PC-9 (cell line): ENCODE results near the gene AGBL2. TPM values are rescaled to one million over a fixed set of nuclear protein-coding genes. Genes with fewer than 3 reads are reported as not detected.
"Not testable (repeated sequence)": the region's sequence is repeated elsewhere in the genome, so short reads cannot be mapped to it uniquely, and the experiment has no call there.

Experiments used
- BruUV-seq: library from RNA; stranded (reverse); fragments of 400-500 nt; replicated peaks from 2 replicates; lab custom pipeline; 2021; lab: Mats Ljungman, UMichigan
- CTCF ChIA-PET: fragments of 300-600 bp; sonication (Branson Sonifier 250); formaldehyde crosslinking; loops from one replicate; lab custom pipeline; 2022; ENCODE audit warnings: antibody characterized with exemption; lab: Charles Lee
- POLR2A ChIA-PET: fragments of 300-600 bp; sonication (Branson Sonifier 250); formaldehyde crosslinking; loops from one replicate; lab custom pipeline; 2022; ENCODE audit warnings: antibody characterized with exemption; ENCODE audit not compliant: unreplicated experiment; lab: Charles Lee
- DNase-seq, 2 experiments: peaks; one replicate each; pipeline versions ENCODE4 v3.0.0 to v3.0.0-alpha.2; 2015 to 2022; ENCODE audit warnings: mixed read lengths in 1 of 2
- H2AFZ ChIP-seq: fragments of 200-600 bp; sonication (generic); 2 replicates; pipeline ENCODE4 v1.8.1; 2017; ENCODE audit warnings: antibody characterized with exemption
- H3F3A ChIP-seq: fragments of 200-600 bp; sonication (generic); 2 replicates; pipeline ENCODE4 v1.8.1; 2017; ENCODE audit warnings: antibody characterized with exemption, mild to moderate bottlenecking, low read depth; ENCODE audit not compliant: insufficient read depth
- H3K27ac ChIP-seq: fragments of 200-600 bp; sonication (generic); 2 replicates; pipeline ENCODE4 v1.6.1; 2016; ENCODE audit warnings: mixed run types
- H3K27me3 ChIP-seq: fragments of 200-600 bp; sonication (generic); 2 replicates; pipeline ENCODE4 v1.6.1; 2016; ENCODE audit warnings: low read depth, mixed run types; ENCODE audit not compliant: insufficient read depth
- H3K36me3 ChIP-seq: fragments of 200-600 bp; sonication (generic); 2 replicates; pipeline ENCODE4 v1.6.1; 2016; ENCODE audit warnings: low read depth, mixed run types
- H3K4me1 ChIP-seq: fragments of 200-600 bp; sonication (generic); replicated peaks from 2 replicates; pipeline ENCODE4 v1.6.1; 2016; ENCODE audit warnings: mixed run types; ENCODE audit not compliant: insufficient read depth
- H3K4me2 ChIP-seq: fragments of 200-600 bp; sonication (generic); 2 replicates; pipeline ENCODE4 v1.6.1; 2017; ENCODE audit warnings: mixed run types
- H3K4me3 ChIP-seq: fragments of 200-600 bp; sonication (generic); 2 replicates; pipeline ENCODE4 v1.6.1; 2016; ENCODE audit warnings: mixed run types
- H3K79me2 ChIP-seq: fragments of 200-600 bp; sonication (generic); 2 replicates; pipeline ENCODE4 v1.6.1; 2017; ENCODE audit warnings: low read depth, mixed run types
- H3K9me2 ChIP-seq: fragments of 200-600 bp; sonication (generic); 2 replicates; pipeline ENCODE4 v1.8.1; 2017; ENCODE audit warnings: mild to moderate bottlenecking; ENCODE audit not compliant: insufficient read depth
- H3K9me3 ChIP-seq: fragments of 200-600 bp; sonication (generic); 2 replicates; pipeline ENCODE4 v1.8.1; 2016; ENCODE audit warnings: low read depth; ENCODE audit not compliant: insufficient read depth
- H4K20me1 ChIP-seq: fragments of 200-600 bp; sonication (generic); 2 replicates; pipeline ENCODE4 v1.8.1; 2017; ENCODE audit not compliant: insufficient read depth
- EZH2 ChIP-seq: fragments of 200-600 bp; sonication (generic); IDR thresholded peaks from 2 replicates; pipeline ENCODE4 v1.8.0; 2017; ENCODE audit warnings: antibody characterized with exemption, low read depth
- intact Hi-C: fragments of 100-400 bp; cut with micrococcal nuclease; formaldehyde crosslinking; loops from one replicate; pipeline ENCODE4 v1.10.0; 2022; ENCODE audit not compliant: unreplicated experiment
- total RNA-seq: library from RNA; stranded (reverse); gene quantifications from 2 replicates; pipeline ENCODE4 v1.2.3, GENCODE V29; 2021
- TF ChIP-seq, protein P1 (sequence below): fragments of 200-600 bp; sonication (generic); conservative IDR thresholded peaks from 2 replicates; pipeline ENCODE4 v1.6.1; 2017; ENCODE audit warnings: mixed run types, antibody characterized with exemption, mild to moderate bottlenecking, moderate library complexity

The AGBL2 gene
- total RNA-seq, 1 experiment from 2014 or later: 13.1 TPM

DNA sequence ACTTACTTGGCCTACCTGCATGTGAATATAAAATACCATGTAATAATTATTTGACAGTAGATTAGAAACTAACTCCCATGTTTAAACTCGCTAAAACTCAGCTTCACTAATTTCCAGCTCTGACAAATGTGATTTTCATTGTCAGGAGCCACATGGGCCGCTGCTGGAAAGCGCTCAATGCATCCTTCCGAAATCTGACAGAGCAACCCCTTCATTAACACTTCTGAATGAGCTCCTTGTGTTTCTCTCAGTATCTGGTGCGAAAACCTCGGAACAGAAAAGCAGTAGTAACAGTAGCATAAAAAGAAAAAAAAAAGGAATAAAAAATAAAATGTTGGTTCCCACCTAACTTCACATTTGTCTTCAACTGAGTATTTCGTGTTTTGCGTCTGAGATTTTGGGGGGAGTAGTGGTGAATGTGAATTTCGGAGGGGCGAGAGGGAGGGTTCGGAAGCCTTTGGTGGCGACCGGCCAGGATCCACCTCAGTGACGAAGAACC, 73.5 kb downstream of the AGBL2 start:
- no TSS peak for BruUV-seq
- TF ChIP-seq, protein P1, sequence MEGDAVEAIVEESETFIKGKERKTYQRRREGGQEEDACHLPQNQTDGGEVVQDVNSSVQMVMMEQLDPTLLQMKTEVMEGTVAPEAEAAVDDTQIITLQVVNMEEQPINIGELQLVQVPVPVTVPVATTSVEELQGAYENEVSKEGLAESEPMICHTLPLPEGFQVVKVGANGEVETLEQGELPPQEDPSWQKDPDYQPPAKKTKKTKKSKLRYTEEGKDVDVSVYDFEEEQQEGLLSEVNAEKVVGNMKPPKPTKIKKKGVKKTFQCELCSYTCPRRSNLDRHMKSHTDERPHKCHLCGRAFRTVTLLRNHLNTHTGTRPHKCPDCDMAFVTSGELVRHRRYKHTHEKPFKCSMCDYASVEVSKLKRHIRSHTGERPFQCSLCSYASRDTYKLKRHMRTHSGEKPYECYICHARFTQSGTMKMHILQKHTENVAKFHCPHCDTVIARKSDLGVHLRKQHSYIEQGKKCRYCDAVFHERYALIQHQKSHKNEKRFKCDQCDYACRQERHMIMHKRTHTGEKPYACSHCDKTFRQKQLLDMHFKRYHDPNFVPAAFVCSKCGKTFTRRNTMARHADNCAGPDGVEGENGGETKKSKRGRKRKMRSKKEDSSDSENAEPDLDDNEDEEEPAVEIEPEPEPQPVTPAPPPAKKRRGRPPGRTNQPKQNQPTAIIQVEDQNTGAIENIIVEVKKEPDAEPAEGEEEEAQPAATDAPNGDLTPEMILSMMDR: no peak
- no peak for TF ChIP-seq EZH2
- ChIA-PET POLR2A (interaction anchor here (0.6 kb wide), 1 partner anchor 133 kb away, joined by 4 read pairs; no protein-coding TSS in a partner anchor), CTCF (interaction anchor here (0.5 to 0.7 kb wide), 2 partner anchors 88 to 771 kb away, joined by 3 to 8 read pairs; no protein-coding TSS in a partner anchor)
- Histone ChIP-seq H3K4me3 (peak overlapping the region; percentile 94), H3K9me2 (no peaks in the 10 kb centered on the region), H2AFZ (peak overlapping the region; percentile 94), H3K4me1 (peaks cover 9% of the 10 kb centered on the region), H4K20me1 (no peaks in the 10 kb centered on the region), H3K27ac (peak overlapping the region; percentile 74), H3K36me3 (peaks cover 9% of the 10 kb centered on the region; the same call in 1 of the 2 replicates), H3K4me2 (peak overlapping the region; percentile 89), H3F3A (peaks cover 4% of the 10 kb centered on the region; the same call in 1 of the 2 replicates), H3K79me2 (peaks cover 32% of the 10 kb centered on the region), H3K9me3 (no peaks in the 10 kb centered on the region), H3K27me3 (no peaks in the 10 kb centered on the region)
- no peak for DNase-seq
- intact Hi-C loops: loop anchor here (1.0 to 2.0 kb wide), 3 partner anchors 74 to 411 kb away; partner anchors contain the start of genes AGBL2 and FNBP4

- H3K4me1 ChIP-seq, H3K4me3 ChIP-seq, intact Hi-C loops, H3F3A ChIP-seq, DNase-seq, H3K9me3 ChIP-seq, H3K36me3 ChIP-seq, H3K27ac ChIP-seq, H3K9me2 ChIP-seq, BruUV-seq, H3K27me3 ChIP-seq, CTCF ChIA-PET, H4K20me1 ChIP-seq, H2AFZ ChIP-seq, POLR2A ChIA-PET: not testable (repeated sequence)
- H3K79me2 ChIP-seq: peaks cover 32% of the 10 kb centered on the region
- H3K4me2 ChIP-seq: peak overlapping the region; percentile 89
Measured at GRCh38 chr11:47640506-47640905, 74.7 kb downstream of the AGBL2 start.

DNA sequence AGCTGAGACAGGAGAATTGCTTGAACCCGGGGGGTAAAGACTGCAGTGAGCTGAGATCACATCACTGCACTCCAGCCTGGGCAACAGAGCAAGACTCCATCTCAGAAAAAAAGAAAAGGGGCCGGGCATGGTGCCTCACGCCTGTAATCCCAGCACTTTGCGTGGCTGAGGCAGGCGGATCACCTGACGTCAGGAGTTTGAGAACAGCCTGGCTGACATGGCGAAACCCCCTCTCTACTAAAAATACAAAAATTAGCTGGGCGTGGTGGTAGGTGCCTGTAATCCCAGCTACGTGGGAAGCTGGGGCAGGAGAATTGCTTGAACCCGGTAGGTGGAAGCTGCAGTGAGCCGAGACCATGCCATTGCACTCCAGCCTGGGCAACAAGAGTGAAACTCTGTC, 78.8 kb downstream of the AGBL2 start:
- H2AFZ ChIP-seq, intact Hi-C loops, H3K27me3 ChIP-seq, H3K4me3 ChIP-seq, H3F3A ChIP-seq, H3K9me2 ChIP-seq, BruUV-seq, H4K20me1 ChIP-seq, POLR2A ChIA-PET, H3K9me3 ChIP-seq, H3K4me2 ChIP-seq, H3K27ac ChIP-seq, DNase-seq, H3K4me1 ChIP-seq: not testable (repeated sequence)
- H3K79me2 ChIP-seq: peaks cover 23% of the 10 kb centered on the region
- CTCF ChIA-PET: interaction anchor here (0.6 kb wide), 1 partner anchor 663 kb away, joined by 3 read pairs; no protein-coding TSS in a partner anchor
- H3K36me3 ChIP-seq: peaks cover 23% of the 10 kb centered on the region; the same call in 1 of the 2 replicates

DNA sequence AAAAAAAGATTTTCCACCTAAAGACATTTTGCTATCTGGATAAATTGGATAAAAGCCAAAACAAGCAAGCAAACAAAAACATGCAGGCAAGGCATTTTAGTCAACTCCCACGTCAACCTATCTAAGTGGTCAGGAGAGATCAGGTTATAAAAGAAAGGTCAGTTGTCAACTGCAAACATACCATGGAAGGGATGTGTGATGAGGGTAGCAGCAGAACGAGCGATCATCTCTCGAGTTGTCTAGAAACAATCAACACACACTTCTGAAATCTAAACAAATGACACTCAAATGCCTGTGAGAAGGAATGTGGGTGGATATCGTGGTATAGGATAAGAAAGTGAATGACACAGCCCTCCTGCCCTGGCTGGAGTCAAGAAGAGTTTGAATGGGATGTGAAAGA, 83.7 kb downstream of the AGBL2 start:
- CTCF ChIA-PET: no interaction called here
- no TSS peak for BruUV-seq
- H3K4me2 ChIP-seq: no peak overlapping the region

More for the DNA sequence above, 83.7 kb downstream of the AGBL2 start:
- intact Hi-C loops: no loop called here
- Histone ChIP-seq H3K79me2 (no peaks in the 10 kb centered on the region), H3K9me3 (no peaks in the 10 kb centered on the region), H3K4me3 (no peak overlapping the region), H3F3A (no peaks in the 10 kb centered on the region; the same call in 1 of the 2 replicates), H2AFZ (no peak overlapping the region), H3K4me1 (no peaks in the 10 kb centered on the region), H3K9me2 (no peaks in the 10 kb centered on the region), H3K27me3 (no peaks in the 10 kb centered on the region), H3K27ac (no peak overlapping the region), H4K20me1 (no peaks in the 10 kb centered on the region), H3K36me3 (peaks cover 28% of the 10 kb centered on the region)
- TF ChIP-seq, protein P1: no peak
- TF ChIP-seq EZH2: no peak
- POLR2A ChIA-PET: no interaction called here
- no peak for DNase-seq
